DMS53 treated with DMSO at 0.1 percent for 48 hours (cell line): ENCODE measurements around the gene ANKRD34C.

Source experiments
- DNase-seq: peaks from one replicate; lab custom pipeline; 2025; ENCODE audit not compliant: unreplicated experiment; lab: John Stamatoyannopoulos, UW

The ANKRD34C gene

DNA sequence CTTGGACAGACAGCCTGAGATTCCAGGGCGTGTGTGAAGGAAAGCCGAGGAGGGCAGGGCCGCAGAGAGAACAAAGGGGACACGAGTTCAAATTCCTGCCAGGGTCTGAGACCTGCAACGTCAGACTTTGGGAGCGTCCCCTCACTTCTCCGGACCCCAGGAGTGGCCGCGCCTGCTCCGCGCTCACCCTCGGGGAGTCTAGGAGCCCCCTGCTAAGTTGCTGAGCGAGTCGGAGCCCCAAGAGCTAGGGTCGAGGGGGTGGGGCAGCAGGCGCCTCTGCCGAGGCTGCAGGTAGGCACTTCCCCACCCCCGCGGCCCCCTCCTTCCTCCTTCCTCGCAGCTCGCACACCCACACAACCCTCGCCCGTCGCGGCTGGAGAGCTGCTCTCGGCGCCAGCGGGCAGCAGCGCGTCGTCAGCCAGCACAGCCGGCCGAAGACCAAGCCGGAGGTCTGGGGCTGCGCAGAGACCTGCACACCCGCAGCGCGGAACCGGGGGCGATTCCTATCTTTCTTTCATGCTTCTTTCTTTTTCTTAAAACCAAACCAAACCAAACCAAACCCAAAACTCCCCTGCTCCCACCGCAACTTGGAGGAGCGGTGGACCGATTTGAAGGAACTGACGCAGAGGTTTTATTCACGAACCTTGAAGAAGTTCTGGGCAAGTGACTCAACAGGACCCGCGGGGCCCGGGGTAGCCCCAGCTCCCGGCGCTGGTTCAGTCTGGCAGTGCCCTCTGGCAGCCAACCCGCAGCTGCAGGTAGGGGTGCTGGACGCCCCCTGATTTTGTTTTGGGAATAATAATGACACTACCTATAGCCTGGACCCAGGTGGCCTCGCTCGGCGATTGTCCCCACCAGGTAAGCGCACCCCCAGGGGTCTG lies at the start of gene ANKRD34C:
Gene ANKRD34C, plus strand, starts transcription at position 352 of the 881 bp plus-strand sequence. CDS start 10,563 bp downstream, outside the sequence.
- no peak for DNase-seq

DNA sequence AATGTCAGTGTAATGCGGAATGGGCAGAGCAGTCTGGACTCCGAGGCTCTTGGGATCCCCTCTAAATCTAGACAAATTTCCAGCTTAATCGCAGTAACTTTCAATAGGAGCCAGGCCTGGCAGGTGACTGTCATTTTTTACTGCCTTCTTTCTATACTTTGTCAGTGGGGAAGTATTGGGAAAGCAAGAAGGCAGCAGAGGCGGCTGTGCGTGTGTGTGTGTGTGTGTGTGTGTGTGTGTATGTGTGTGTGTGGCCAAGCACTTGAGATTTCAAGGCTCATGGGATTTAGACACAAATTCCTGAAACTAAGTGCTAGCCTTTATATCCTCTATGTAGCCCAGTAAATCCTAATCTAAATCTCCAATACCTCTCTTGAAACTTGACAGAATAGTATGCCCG lies 49.3 kb upstream of the ANKRD34C start:
- no peak for DNase-seq

DNA sequence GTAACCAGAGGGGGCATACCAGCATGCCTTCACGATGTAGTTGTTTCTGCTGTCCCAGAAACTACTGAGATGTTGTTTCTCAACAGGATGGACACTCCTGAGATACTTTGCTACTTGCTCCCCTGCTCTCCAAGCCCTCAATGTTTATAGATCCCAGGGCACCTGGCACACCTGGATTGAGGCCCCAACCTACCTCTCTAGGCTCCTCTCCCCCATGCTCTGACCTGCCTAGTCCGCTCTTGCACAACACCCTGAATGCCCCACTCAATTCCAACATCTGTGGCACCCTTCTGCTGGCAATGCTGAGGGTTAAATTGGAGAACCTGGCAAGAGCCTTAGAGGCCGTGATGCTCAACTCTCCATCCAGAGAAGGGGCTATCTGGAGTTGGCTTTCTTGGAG lies 42.5 kb upstream of the ANKRD34C start:
- DNase-seq, result no peak

DNA sequence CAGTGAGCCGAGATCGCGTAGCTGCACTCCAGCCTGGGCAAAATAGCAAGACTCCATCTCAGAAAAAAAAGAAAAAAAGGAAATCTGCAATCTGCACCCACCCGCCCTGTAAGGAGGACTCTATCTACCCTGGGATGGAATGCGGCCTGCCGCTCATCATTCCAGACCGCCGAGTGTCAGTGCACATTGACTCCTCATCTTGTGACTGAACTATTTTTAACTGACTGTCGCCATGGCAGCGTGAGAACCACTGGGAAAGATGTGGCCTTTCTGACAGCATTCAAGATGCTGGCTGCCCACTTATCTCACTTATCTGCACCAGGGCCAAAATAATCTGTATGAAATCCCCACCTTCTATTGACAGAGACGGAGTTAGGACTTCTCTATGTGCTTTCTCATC lies 38.8 kb upstream of the ANKRD34C start:
- no peak for DNase-seq

DNA sequence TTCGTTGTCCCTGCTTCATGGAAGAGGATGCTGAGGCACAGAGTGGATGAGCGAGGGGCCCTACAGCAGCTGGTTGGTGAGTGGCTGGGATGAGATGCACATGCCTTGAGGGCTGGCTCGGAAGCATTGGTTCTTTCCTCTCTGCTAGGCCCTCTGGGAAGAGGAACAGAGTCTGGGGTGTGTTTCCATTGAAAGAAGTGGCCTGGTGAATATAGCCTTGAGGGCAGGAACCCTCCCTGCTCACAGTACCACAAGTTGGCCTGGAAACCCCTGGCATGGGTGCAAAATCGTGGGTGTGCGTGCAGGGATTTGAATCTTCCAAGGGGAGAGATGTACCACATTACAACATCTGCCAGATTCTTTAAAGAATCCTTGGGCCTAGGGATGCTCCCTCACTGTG lies 37.6 kb upstream of the ANKRD34C start:
- no peak for DNase-seq

DNA sequence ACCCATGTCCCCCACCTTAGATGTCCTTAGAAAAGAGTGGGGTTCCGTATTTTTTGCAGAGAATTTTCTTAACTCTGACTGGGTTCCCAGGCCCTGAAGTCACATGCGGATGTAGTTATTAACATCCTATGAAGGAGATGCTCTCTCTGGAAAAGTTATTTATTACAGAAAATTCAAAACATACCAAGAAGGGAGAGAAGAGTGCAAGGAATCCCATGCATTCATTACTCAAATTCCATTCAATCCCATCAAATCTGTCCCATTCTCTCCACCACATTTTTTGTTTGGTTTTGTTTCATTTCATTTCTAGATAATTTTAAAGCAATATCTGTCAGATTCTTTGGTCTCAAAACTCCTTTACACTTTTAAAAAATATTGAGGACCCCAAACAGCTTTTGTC lies 34.3 kb upstream of the ANKRD34C start:
- no peak for DNase-seq

DNA sequence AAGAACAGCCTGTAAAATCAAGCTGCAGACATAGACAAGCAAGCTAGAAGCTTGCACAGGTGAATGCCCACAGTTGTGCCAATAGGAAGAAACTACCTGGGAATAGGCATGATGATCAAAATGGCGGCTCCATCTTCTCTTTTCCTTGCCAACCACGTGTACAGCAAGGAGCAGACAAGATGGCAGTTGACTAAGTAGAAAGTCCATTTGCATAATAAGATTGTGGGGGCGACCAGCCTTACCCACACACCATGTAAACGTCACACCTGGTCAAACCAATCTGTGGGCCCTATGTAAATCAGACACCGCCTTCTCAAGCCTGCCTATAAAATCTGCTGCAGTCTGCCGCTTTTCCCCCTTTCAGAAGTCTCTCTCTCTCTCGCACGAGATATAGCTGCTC lies 25.1 kb upstream of the ANKRD34C start:
- no peak for DNase-seq

DNA sequence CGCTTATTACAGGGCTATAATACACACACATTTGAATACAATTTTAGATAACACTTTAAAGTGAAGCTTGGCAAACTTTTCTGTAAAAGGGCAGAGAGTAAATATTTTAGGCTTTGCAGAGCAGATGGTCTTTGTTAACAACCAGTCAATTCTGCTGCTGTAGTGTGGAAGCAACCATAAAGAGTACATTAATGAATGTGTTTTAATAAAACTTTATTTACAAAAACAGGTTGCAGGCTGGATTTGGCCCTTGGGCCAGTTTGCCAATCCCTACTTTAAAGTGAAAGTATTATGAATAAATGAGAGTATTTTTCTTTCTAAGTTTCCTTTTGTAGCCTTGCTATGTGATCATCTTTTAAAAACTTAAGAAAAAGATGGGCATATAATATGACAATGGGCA lies 20.7 kb upstream of the ANKRD34C start:
- DNase-seq, result no peak

DNA sequence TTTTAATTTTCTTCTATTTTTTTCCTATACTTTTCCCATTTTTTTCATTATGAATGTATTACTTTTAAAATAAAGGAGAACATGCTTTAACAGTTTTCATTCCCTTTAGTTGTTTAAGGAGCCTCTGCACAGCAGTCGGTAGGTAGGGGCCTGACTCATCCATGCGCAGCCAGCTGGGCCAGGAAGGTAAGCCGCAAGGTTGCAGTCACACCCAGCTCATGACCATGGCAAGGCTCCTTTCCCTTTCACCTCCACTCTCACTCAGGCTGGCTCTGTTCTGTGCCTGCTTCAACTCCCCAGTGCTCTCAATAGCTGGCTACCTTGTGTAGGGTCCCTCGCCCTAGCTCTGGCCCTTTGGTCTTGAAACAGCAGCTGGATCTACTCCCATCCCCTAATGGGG lies 17.4 kb upstream of the ANKRD34C start:
- no peak for DNase-seq

DNA sequence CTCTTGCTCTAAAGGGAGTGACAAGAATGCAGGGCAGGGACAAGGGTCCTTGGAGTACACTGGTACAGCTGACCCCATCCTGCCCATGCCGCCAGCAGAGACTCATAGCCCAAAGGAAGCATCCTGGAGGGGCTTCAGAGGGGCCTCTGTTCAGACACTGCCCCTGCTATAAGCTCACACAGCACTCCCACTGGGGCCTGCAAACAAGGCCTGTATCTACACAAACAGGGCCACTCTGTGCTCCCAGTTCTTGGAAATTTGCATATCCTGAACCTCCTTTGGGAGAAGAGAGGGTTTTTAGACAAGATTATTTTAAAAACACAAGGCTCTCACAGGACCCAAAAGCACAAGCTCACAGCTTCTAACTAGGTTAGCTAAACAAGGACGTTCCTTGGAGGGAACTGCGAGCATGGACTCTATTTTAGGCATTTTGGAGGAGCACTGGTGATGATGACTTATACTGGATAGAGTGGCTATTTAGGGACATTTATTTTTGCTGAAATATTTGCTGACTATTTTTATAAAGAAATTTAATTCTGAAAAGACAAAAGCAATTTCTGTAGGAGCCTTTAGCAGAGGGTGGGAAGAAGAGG lies 16.4 kb upstream of the ANKRD34C start:
- DNase-seq, result no peak

DNA sequence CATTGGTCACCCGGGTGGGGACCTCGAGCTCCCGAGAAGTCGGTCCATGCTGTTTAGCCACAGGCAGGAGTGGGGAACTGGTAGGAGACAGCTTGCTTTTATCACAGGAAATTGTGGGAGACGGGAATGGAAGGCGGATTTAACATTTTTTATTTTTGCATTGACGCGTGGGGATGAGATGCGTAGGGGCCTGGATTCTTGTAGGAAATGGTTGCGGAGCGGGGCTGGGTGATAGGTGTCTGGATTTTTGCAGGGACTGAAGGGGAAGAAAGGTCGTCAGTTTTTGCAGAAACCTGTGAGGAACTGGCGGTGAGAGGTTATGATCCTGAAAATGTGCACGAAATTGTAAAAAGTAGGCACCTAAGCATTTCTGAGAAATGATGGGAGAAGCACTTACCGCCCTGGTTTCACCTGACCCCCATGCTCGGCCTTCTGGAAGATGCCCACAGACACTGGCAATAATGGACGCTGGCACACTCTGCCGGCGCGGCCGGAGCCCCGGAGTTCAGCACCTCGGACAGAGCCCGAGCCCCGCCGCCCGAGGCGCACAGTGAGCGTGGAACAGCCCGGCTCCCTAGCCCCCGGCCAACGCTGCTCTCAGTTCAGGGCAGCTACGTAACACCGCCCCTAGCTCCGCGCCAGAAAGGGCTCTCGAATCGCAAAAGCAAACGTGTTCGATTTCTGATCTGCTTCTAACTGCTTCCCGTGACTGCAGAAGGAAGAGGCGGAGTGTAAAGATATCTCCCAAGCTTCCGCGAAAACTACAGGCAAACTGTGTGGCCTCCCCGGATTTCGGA lies 928 bp downstream of the ANKRD34C start:
- no peak for DNase-seq

DNA sequence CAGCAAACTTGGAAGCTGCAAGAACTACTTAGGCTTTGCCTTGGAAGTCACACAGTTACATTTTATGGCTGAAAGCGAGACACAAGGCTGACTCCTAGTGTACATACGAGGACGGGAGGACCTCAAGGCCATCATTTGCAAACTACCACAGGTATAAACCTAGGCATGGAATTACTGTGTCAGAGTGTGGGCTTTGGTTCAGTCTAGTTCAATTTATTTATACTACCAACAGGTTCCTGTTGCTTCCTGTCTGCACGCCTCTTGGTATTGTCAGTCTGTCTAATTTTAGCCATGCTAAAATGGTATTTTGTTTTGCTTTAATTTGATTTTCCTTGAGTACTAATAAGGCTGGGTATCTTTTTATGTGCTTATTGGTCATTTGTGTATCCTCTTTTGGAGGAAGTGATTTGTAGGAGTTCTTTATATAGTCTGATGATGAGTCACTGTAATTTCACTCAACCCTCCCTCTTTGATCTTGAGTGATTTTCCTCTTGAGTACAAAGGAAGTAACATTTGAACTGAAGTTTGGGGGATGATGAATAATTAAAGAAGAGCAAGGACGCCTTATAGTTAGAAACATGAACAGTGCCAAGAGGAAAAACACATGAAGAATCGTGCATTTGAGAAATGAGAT lies 8.2 kb downstream of the ANKRD34C start:
- no peak for DNase-seq

DNA sequence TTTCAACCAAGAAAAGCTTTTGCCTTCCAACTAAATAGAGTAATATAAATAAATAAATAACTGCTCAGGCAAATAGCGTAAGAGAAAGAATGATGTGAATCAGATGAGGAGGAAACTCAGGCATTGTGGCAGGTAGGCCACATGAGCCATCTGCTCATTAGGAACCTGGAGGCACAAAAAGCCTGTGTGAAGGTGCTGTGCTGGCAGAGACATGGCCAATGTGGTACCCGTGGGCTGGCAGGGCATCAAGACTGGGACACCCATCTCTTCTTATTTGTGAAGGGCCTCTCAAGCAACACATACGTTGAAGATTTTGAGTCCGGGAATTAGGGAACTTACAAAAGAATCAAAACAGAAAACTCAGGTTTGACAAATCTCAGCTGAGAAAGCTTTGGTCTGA lies 9.5 kb downstream of the ANKRD34C start:
- no peak for DNase-seq

DNA sequence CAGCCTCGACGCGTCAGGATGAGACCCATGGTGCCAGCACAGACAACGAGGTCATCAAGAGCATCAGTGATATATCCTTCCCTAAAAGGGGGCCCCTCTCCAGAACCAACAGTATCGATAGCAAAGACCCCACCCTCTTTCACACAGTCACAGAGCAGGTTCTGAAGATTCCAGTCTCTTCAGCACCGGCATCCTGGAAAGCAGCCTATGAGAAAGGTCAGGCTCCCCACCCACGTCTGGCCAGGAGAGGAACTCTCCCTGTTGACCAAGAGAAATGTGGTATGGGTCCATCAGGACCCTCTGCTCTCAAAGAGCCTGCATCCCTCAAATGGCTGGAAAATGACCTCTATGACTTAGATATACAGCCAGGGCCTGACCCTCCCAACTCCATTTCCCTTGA lies 11.6 kb downstream of the ANKRD34C start:
- DNase-seq, result no peak

DNA sequence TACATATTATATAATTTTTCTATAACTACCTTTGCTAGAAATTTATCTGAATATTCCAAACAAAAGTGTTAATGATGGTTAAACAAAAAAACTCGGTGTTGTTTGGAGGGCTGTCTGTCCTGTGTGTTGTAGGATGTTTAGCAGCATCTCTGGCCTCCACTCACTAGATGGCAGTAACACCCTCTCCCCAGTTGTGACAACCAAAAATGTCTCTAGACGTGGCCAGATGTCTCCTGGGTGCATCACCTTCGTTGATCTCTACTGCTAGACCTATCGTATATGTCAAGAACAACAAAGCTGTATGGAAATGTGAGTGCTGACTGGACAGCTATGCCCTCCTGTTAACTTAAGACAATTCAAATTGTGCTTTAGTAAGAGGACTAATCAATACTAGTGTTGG lies 14.1 kb downstream of the ANKRD34C start:
- no peak for DNase-seq

DNA sequence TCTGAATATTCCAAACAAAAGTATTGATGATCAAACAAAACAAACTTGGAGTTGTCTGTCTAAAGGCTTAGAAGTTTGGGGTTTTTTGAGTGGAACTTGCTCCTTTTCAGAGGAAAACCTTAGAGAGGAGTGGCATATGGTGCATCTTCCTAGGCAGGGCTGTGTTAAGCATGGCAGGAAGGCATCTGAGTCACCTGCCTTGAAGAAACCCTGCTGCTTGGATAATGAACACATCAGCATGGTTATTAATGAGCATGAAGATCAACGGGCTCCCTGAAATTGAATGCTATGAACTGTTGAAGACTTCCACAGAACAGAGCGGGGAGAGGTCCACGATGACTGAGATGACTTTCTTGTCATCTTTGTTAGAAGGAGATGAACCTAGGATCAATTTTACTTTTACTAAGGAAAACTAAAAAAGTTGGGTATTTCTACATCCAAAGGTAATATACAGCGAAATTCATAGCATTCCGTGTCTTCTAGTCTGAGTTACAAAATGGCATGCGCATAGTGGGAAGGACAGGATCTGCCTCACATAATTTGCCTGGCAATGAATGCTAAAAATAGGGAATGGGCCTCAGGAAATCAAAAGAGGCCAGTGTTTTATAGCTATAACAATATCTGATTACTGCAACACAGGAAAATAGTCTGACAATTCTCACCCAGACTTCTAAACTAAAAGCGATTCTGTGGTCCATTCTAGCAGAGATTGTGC lies 16.8 kb downstream of the ANKRD34C start:
- DNase-seq, result no peak

DNA sequence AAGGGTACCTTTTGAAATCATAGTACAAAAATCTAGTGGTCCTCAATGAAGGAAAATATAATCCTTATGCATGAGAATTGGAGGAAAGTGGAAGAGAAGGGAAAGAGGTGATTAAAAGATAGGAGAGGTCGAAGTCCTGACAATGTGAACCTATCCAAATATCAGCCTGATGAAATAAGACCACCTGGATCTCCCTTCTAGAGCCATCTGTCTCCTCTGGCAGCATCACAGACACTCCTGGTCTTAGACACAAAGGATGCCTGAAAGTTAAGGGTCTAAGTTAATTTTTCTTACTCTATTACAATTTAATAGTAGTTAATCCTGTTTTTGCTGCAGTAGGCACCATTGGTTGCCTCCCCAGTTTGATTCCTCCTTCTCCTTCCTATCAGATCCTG lies 17.3 kb downstream of the ANKRD34C start:
- no peak for DNase-seq

DNA sequence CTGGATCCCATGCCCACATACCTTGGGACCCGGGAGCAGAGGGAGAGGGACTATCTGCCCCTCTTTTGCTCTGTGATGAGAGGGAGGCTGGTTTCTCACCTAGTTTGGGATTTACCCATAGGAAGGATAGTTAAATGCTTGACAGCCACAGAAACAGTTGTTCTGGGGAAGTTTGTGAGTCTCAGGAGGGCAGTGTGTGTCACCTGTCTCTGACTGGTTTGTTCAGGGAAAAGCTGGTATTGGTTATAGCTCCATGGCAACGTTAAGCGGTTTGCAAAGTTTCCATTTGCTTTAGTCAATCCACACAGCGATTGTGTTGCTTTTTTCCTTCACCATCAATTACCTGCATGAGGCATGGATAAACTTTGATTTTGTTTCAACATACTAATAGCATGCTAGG lies 24.7 kb downstream of the ANKRD34C start:
- DNase-seq, result no peak

DNA sequence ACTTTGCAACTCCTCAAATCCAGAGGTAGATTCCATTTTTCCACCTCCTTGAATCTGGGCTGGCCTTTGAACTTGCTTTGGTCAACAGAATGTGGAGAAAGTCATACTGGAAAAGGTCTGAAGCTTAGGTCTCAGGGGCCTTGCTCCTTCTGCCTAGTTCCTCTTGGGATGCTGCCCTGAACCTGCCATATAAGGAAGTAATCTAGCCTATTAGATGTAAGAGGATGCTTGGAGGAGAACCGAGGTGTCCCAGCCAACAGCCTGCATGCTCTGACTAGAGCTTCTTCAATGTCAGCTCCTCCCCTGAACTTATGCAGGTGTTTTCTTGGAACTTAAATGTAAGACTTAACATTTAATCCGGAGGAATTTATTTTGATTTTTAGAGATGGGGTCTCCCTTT lies 26.4 kb downstream of the ANKRD34C start:
- DNase-seq, result no peak

DNA sequence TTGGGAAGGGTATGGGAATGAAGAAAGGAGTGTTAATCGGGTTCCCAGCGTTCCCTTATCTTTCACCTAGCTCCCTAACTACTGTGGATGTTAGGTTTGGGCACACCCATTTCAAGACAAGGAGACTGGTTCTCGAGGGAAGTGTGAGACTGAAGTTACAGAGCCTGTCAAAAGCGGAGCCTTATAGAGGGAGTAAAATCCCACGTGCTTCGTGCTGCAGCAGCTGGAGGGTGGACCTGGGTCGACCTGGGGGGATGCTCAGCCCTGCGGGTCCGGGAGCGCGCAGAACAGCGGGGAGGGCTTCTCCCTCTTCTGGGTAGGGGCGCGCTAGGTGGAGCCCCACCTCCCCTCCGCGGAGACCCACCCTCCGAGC lies 28.1 kb downstream of the ANKRD34C start:
- peak; percentile 34 for DNase-seq
